GM12878 (cell line): ENCODE data around the gene DAZAP2. TPM values are rescaled to one million over a fixed set of nuclear protein-coding genes. Genes with fewer than 3 reads are reported as not detected.

ENCODE experiments used
- ATAC-seq: fragments of 200-7000 bp; cut with Tn5 transposase; 3 replicates; pipeline ENCODE4 v1.9.1; 2020; ENCODE audit warnings: mild to moderate bottlenecking, moderate library complexity
- BruUV-seq: library from RNA; stranded (reverse); fragments of 400-500 nt; replicated peaks from 2 replicates; lab custom pipeline; 2021; lab: Mats Ljungman, UMichigan
- CTCF ChIA-PET: fragments of 300-600 bp; sonication (Branson Sonifier 250); formaldehyde crosslinking; extraction: SDS; loops from one replicate; lab custom pipeline; 2021; ENCODE audit warnings: inconsistent platforms; lab: Yijun Ruan, JAX
- POLR2A ChIA-PET: fragments of 350-600 bp; formaldehyde crosslinking; extraction: SDS; loops from one replicate; lab custom pipeline; 2021; ENCODE audit warnings: inconsistent platforms; lab: Charles Lee
- RAD21 ChIA-PET: fragments of 300-600 bp; sonication (Branson Sonifier 250); formaldehyde crosslinking; loops from one replicate; lab custom pipeline; 2023; ENCODE audit warnings: antibody characterized with exemption; ENCODE audit not compliant: unreplicated experiment; lab: Charles Lee
- SMC1A ChIA-PET: fragments of 300-600 bp; sonication (Branson Sonifier 250); formaldehyde crosslinking; loops from one replicate; lab custom pipeline; 2023; ENCODE audit not compliant: unreplicated experiment, uncharacterized antibody; lab: Charles Lee
- DNase-seq: peaks from one replicate; pipeline ENCODE4 v3.0.0-alpha.2; 2011; ENCODE audit warnings: low read depth, low spot score
- FAIRE-seq: peaks from 3 replicates; lab custom pipeline; 2011; peaks lifted over from hg19 to GRCh38; lab: Jason Lieb, UNC
- H2AFZ ChIP-seq: 2 replicates; pipeline ENCODE4 v1.6.0; 2011; ENCODE audit warnings: low read depth, low read length, control low read depth; ENCODE audit not compliant: control insufficient read depth
- H3K27ac ChIP-seq: 2 replicates; pipeline ENCODE4 v1.5.1; 2011; ENCODE audit warnings: control low read depth; ENCODE audit not compliant: control insufficient read depth, insufficient read depth
- H3K27me3 ChIP-seq, 2 experiments: replicated peaks in 1 of 2; 2 replicates each; pipeline versions ENCODE4 v1.6.0 to v1.6.1; 2011; ENCODE audit warnings: low read length in 1 of 2; ENCODE audit not compliant: control insufficient read depth in 2 of 2, insufficient read depth in 2 of 2
- H3K36me3 ChIP-seq, 2 experiments: 2 replicates each; pipeline ENCODE4 v1.5.1; 2011; ENCODE audit warnings: low read length in 1 of 2; ENCODE audit not compliant: control insufficient read depth in 2 of 2, insufficient read depth in 2 of 2
- H3K4me1 ChIP-seq: 2 replicates; pipeline ENCODE4 v1.6.1; 2011; ENCODE audit warnings: mild to moderate bottlenecking, low read length, moderate library complexity, mixed read lengths; ENCODE audit not compliant: control insufficient read depth, insufficient read depth
- H3K4me2 ChIP-seq: 2 replicates; pipeline ENCODE4 v1.6.0; 2011; ENCODE audit warnings: control low read depth; ENCODE audit not compliant: control insufficient read depth, insufficient read depth
- H3K4me3 ChIP-seq: fragments of 200-600 bp; sonication (generic); 2 replicates; pipeline ENCODE4 v1.5.1; 2016
- H3K79me2 ChIP-seq: 2 replicates; pipeline ENCODE4 v1.6.0; 2011; ENCODE audit warnings: low read length; ENCODE audit not compliant: control insufficient read depth, insufficient read depth
- H3K9ac ChIP-seq: 2 replicates; pipeline ENCODE4 v1.8.0; 2011; ENCODE audit warnings: low read length, control low read depth, mixed read lengths; ENCODE audit not compliant: control insufficient read depth, insufficient read depth
- H3K9me3 ChIP-seq: replicated peaks from 3 replicates; pipeline ENCODE4 v1.5.1; 2011; ENCODE audit warnings: mild to moderate bottlenecking, low read length; ENCODE audit not compliant: control insufficient read depth, insufficient read depth
- H4K20me1 ChIP-seq: 2 replicates; pipeline ENCODE4 v1.6.0; 2011; ENCODE audit not compliant: control insufficient read depth, insufficient read depth
- ATF7 ChIP-seq: fragments of 450-650 bp; IDR thresholded peaks from 2 replicates; pipeline ENCODE4 v1.6.1; 2016; ENCODE audit warnings: low read depth, mild to moderate bottlenecking
- BRCA1 ChIP-seq: IDR thresholded peaks from 2 replicates; pipeline ENCODE4 v1.6.1; 2011; ENCODE audit warnings: low read depth, low read length, improper control_type of control experiment
- FOXK2 ChIP-seq: fragments of 450-650 bp; IDR thresholded peaks from 2 replicates; pipeline ENCODE4 v1.6.1; 2017; ENCODE audit warnings: mild to moderate bottlenecking, moderate library complexity
- HDGF ChIP-seq: fragments of 450-650 bp; IDR thresholded peaks from 2 replicates; pipeline ENCODE4 v1.6.1; 2016; ENCODE audit warnings: antibody characterized with exemption
- KDM1A ChIP-seq: fragments of 200-600 bp; sonication (generic); IDR thresholded peaks from 2 replicates; pipeline ENCODE4 v1.6.1; 2016; ENCODE audit warnings: borderline replicate concordance
- KLF5 ChIP-seq: fragments of 450-650 bp; IDR thresholded peaks from 2 replicates; pipeline ENCODE4 v1.6.1; 2014; ENCODE audit warnings: mild to moderate bottlenecking; ENCODE audit not compliant: partially characterized antibody
- MEF2B ChIP-seq: fragments of 450-650 bp; IDR thresholded peaks from 2 replicates; pipeline ENCODE4 v1.6.1; 2018; ENCODE audit warnings: mild to moderate bottlenecking, moderate library complexity; ENCODE audit not compliant: partially characterized antibody, poor library complexity, severe bottlenecking
- TAF1 ChIP-seq: IDR thresholded peaks from 2 replicates; pipeline ENCODE4 v1.6.1; 2011; ENCODE audit warnings: mild to moderate bottlenecking, low read depth, low read length, borderline replicate concordance
- YY1 ChIP-seq: IDR thresholded peaks from 2 replicates; pipeline ENCODE4 v1.6.1; 2011; ENCODE audit warnings: low read depth, mild to moderate bottlenecking, low read length
- WGBS: methylation state at CpG from one replicate; pipeline ENCODE4 v1.1.6; 2016; ENCODE audit warnings: low lambda C conversion rate; ENCODE audit not compliant: insufficient replicate concordance, insufficient coverage; ENCODE audit errors: missing lambda C conversion rate; 5-methylcytosine and 5-hydroxymethylcytosine counted together
- in situ Hi-C: fragments of 300-500 bp; cut with MboI; formaldehyde crosslinking; loops from 9 replicates; pipeline ENCODE4 v1.14.3; 2018; ENCODE audit warnings: mixed read lengths
- intact Hi-C: fragments of 100-400 bp; cut with micrococcal nuclease; formaldehyde crosslinking; loops from one replicate; pipeline ENCODE4 v1.14.2; 2022; ENCODE audit not compliant: unreplicated experiment
- polyA plus RNA-seq, 11 experiments: library from polyadenylated mRNA; depleted of rRNA in 4 of 11; unstranded in 6 of 11; stranded (reverse) in 5 of 11; fragments of >200 nt; fragmentation: Nextera tagmentation in 4 of 11; fragmentation: Illumina TruSeq in 1 of 11; extraction: Ambion mirVana in 4 of 11; extraction: Trizol in 1 of 11; gene quantifications; 1 replicate in 1 of 11; 2 replicates in 10 of 11; pipeline versions ENCODE4 v1.2.1 to v1.2.3, GENCODE V29; 2011 to 2016; ENCODE audit warnings: inconsistent platforms in 2 of 11, missing spikeins in 2 of 11, low read depth in 1 of 11
- total RNA-seq, 4 experiments: library from RNA; depleted of rRNA in 3 of 4; stranded (reverse); fragments of >200 nt in 3 of 4; fragmentation: Illumina TruSeq in 1 of 4; extraction: Trizol in 1 of 4; gene quantifications; 2 replicates each; pipeline versions ENCODE4 v1.2.1 to v1.2.3, GENCODE V29; 2013 to 2021
- TF ChIP-seq, protein P1 (sequence below): fragments of 150-350 bp; IDR thresholded peaks from 2 replicates; pipeline ENCODE4 v1.6.1; 2016; ENCODE audit warnings: low read depth, low read length
- TF ChIP-seq, protein P2 (sequence below): fragments of 450-650 bp; IDR thresholded peaks from 2 replicates; pipeline ENCODE4 v1.6.1; 2017; ENCODE audit warnings: mild to moderate bottlenecking, low read depth, inconsistent platforms; ENCODE audit not compliant: poor library complexity, severe bottlenecking
- TF ChIP-seq, protein P3 (sequence below): fragments of 450-650 bp; IDR thresholded peaks from 2 replicates; pipeline ENCODE4 v1.6.1; 2017; ENCODE audit warnings: mild to moderate bottlenecking, moderate library complexity
- TF ChIP-seq, protein P4 (sequence below): IDR thresholded peaks from 2 replicates; pipeline ENCODE4 v1.6.1; 2011; ENCODE audit warnings: mild to moderate bottlenecking, low read depth, low read length, moderate library complexity; ENCODE audit not compliant: insufficient replicate concordance

DAZAP2 gene
- total and polyA plus RNA-seq, 10 of the 15 experiments (the other 5 are each of a cell fraction or from before 2014, with no cell fraction given), result 71.0 to 267 (median 158) TPM

DNA sequence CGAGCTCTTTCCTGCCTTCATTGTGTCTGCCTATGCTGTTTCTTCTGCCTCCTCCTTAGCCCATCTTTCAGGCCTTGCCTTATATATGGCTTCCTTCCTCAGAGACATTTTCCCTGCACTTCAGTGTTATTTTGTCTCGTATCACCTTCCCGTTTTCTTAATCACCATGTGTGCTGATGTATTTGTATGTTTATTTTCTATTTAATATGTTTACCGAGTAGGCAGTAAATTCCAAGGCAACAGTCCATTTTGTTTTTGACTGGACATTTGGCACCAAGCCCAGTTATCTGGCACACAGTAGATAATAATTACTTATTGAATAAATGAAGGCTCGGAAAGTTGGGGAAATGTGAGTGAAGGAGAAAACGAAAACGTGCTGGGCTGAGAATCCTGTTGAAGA lies 16.2 kb upstream of the DAZAP2 start (continued):
- no peak for TF ChIP-seq KDM1A
- TF ChIP-seq, protein P1, sequence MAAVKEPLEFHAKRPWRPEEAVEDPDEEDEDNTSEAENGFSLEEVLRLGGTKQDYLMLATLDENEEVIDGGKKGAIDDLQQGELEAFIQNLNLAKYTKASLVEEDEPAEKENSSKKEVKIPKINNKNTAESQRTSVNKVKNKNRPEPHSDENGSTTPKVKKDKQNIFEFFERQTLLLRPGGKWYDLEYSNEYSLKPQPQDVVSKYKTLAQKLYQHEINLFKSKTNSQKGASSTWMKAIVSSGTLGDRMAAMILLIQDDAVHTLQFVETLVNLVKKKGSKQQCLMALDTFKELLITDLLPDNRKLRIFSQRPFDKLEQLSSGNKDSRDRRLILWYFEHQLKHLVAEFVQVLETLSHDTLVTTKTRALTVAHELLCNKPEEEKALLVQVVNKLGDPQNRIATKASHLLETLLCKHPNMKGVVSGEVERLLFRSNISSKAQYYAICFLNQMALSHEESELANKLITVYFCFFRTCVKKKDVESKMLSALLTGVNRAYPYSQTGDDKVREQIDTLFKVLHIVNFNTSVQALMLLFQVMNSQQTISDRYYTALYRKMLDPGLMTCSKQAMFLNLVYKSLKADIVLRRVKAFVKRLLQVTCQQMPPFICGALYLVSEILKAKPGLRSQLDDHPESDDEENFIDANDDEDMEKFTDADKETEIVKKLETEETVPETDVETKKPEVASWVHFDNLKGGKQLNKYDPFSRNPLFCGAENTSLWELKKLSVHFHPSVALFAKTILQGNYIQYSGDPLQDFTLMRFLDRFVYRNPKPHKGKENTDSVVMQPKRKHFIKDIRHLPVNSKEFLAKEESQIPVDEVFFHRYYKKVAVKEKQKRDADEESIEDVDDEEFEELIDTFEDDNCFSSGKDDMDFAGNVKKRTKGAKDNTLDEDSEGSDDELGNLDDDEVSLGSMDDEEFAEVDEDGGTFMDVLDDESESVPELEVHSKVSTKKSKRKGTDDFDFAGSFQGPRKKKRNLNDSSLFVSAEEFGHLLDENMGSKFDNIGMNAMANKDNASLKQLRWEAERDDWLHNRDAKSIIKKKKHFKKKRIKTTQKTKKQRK, result no peak
- TF ChIP-seq, protein P2, sequence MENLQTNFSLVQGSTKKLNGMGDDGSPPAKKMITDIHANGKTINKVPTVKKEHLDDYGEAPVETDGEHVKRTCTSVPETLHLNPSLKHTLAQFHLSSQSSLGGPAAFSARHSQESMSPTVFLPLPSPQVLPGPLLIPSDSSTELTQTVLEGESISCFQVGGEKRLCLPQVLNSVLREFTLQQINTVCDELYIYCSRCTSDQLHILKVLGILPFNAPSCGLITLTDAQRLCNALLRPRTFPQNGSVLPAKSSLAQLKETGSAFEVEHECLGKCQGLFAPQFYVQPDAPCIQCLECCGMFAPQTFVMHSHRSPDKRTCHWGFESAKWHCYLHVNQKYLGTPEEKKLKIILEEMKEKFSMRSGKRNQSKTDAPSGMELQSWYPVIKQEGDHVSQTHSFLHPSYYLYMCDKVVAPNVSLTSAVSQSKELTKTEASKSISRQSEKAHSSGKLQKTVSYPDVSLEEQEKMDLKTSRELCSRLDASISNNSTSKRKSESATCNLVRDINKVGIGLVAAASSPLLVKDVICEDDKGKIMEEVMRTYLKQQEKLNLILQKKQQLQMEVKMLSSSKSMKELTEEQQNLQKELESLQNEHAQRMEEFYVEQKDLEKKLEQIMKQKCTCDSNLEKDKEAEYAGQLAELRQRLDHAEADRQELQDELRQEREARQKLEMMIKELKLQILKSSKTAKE, result no peak
- TF ChIP-seq TAF1, result no peak
- TF ChIP-seq MEF2B, result no peak
- no peak for TF ChIP-seq YY1
- no peak for TF ChIP-seq HDGF
- no peak for TF ChIP-seq FOXK2

DNA sequence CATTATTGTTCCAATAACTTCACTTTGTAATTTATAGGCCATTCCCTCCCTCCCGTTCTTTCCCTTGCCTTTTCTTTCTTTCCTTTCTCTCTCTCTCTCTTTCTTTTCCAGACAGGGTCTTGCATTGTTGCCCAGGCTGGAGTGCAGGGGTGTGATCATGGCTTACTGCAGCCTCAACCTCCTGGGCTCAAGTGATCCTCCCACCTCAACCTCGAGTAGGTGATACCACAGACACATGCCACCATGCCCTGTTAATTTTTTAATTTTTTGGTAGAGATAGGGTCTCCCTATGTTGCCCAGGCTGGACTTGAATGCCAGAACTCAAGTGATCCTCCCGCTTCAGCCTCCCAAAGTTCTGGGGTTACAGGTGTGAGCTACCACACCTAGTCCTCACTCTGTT lies 14.0 kb upstream of the DAZAP2 start:
- intact Hi-C loops (no loop called here), in situ Hi-C loops (no loop called here)
- Histone ChIP-seq H3K36me3 (no peaks in the 10 kb centered on the region), H3K27ac (no peak overlapping the region), H2AFZ (no peak overlapping the region), H3K9me3 (no peaks in the 10 kb centered on the region), H3K4me2 (no peak overlapping the region), H3K27me3 (no peaks in the 10 kb centered on the region), H3K9ac (no peak overlapping the region), H4K20me1 (no peaks in the 10 kb centered on the region), H3K4me1 (no peaks in the 10 kb centered on the region), H3K79me2 (no peaks in the 10 kb centered on the region), H3K4me3 (no peak overlapping the region)
- BruUV-seq, result no TSS peak
- ChIA-PET CTCF (no interaction called here), RAD21 (no interaction called here), POLR2A (no interaction called here), SMC1A (interaction anchor here (0.6 kb wide), 1 partner anchor 30 kb away, joined by 3 read pairs; no protein-coding TSS in a partner anchor)
- FAIRE-seq (no peak), ATAC-seq (no peak), DNase-seq (no peak)
- WGBS, result 63% methylated on average over 3 of the region's 3 CpGs
- TF ChIP-seq, protein P3, sequence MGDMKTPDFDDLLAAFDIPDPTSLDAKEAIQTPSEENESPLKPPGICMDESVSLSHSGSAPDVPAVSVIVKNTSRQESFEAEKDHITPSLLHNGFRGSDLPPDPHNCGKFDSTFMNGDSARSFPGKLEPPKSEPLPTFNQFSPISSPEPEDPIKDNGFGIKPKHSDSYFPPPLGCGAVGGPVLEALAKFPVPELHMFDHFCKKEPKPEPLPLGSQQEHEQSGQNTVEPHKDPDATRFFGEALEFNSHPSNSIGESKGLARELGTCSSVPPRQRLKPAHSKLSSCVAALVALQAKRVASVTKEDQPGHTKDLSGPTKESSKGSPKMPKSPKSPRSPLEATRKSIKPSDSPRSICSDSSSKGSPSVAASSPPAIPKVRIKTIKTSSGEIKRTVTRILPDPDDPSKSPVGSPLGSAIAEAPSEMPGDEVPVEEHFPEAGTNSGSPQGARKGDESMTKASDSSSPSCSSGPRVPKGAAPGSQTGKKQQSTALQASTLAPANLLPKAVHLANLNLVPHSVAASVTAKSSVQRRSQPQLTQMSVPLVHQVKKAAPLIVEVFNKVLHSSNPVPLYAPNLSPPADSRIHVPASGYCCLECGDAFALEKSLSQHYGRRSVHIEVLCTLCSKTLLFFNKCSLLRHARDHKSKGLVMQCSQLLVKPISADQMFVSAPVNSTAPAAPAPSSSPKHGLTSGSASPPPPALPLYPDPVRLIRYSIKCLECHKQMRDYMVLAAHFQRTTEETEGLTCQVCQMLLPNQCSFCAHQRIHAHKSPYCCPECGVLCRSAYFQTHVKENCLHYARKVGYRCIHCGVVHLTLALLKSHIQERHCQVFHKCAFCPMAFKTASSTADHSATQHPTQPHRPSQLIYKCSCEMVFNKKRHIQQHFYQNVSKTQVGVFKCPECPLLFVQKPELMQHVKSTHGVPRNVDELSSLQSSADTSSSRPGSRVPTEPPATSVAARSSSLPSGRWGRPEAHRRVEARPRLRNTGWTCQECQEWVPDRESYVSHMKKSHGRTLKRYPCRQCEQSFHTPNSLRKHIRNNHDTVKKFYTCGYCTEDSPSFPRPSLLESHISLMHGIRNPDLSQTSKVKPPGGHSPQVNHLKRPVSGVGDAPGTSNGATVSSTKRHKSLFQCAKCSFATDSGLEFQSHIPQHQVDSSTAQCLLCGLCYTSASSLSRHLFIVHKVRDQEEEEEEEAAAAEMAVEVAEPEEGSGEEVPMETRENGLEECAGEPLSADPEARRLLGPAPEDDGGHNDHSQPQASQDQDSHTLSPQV, result no peak
- no peak for TF ChIP-seq KLF5
- no peak for TF ChIP-seq BRCA1
- TF ChIP-seq, protein P4, sequence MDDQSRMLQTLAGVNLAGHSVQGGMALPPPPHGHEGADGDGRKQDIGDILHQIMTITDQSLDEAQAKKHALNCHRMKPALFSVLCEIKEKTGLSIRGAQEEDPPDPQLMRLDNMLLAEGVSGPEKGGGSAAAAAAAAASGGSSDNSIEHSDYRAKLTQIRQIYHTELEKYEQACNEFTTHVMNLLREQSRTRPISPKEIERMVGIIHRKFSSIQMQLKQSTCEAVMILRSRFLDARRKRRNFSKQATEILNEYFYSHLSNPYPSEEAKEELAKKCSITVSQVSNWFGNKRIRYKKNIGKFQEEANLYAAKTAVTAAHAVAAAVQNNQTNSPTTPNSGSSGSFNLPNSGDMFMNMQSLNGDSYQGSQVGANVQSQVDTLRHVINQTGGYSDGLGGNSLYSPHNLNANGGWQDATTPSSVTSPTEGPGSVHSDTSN, result no peak
- no peak for TF ChIP-seq ATF7
